Measurements from ENCODE around the gene RBM17. TPM values are rescaled to one million over a fixed set of nuclear protein-coding genes. Genes with fewer than 3 reads are reported as not detected.
"Not testable (repeated sequence)": the region's sequence is repeated elsewhere in the genome, so short reads cannot be mapped to it uniquely, and the experiment has no call there.

RBM17 gene
- polyA plus RNA-seq, 1 experiment, result 28.9 TPM

DNA sequence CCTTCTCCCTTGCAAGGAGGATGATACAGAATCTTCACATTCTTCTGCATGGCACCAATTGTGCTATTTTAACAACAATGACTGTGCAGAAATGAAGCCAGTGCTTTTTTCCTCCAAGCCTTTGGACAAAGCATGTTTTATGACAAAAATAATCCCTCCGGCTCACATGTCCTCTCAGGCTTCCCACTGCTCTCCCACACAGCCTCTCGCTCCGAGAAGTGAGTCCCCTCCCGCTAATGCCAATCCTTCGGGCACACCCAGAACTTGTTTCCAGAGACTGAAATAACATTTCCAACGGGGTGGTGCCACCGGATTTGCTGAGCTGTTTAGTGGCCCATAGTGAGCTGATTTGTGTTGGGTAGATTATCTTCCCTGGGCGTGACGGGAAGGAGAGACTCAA lies 35.8 kb downstream of the RBM17 start:
- no peaks in the 10 kb centered on the region; the same call in 1 of the 2 replicates for H3K27me3 ChIP-seq (ENCODE audit: control insufficient read depth, insufficient read depth, low read length)
- ChIA-PET CTCF (interaction anchor here (0.9 to 2.1 kb wide), 4 partner anchors 9 to 150 kb away, joined by 3 to 5 read pairs (median 3); no protein-coding TSS in a partner anchor), POLR2A (no interaction called here)
- H3K4me3 ChIP-seq (ENCODE audit: low read depth, low read length), result no peak overlapping the region
- TF ChIP-seq CTCF (IDR thresholded peaks at IDR 0.05; ENCODE audit: insufficient read depth, low read depth, low read length), result no peak
- no peak for DNase-seq (ENCODE audit: low read depth)
- no peaks in the 10 kb centered on the region for H3K36me3 ChIP-seq (ENCODE audit: control insufficient read depth, insufficient read depth, low read length)

DNA sequence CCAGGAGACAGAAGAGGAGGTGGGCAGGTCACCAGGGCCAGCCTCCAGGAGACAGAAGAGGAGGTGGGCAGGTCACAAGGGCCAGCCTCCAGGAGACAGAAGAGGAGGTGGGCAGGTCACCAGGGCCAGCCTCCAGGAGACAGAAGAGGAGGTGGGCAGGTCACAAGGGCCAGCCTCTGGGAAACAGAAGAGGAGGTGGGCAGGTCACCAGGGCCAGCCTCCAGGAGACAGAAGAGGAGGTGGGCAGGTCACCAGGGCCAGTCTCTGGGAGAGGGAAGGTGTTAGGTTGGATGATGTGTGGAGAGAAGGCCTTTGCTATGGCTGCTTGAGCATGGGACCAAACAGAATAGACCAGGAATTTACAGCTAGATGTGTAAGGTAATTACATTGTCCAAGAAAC lies 38.6 kb downstream of the RBM17 start:
- CTCF ChIA-PET; H3K27me3 ChIP-seq (ENCODE audit: control insufficient read depth, insufficient read depth, low read length); DNase-seq (ENCODE audit: low read depth); H3K36me3 ChIP-seq (ENCODE audit: control insufficient read depth, insufficient read depth, low read length); H3K4me3 ChIP-seq (ENCODE audit: low read depth, low read length); POLR2A ChIA-PET: not testable (repeated sequence)

GRCh38 chr10:6128087-6128486 lies 39.3 kb downstream of the RBM17 start:
- Histone ChIP-seq H3K4me3 (ENCODE audit: low read depth, low read length) (no peak overlapping the region), H3K36me3 (ENCODE audit: control insufficient read depth, insufficient read depth, low read length) (no peaks in the 10 kb centered on the region), H3K27me3 (ENCODE audit: control insufficient read depth, insufficient read depth, low read length) (no peaks in the 10 kb centered on the region; the same call in 1 of the 2 replicates)
- DNase-seq (ENCODE audit: low read depth), result no peak
- CTCF ChIA-PET, result interaction anchor here (1.0 to 1.4 kb wide), 3 partner anchors 9 to 24 kb away, joined by 3 to 4 read pairs (median 4); no protein-coding TSS in a partner anchor
- no peak for TF ChIP-seq CTCF (IDR thresholded peaks at IDR 0.05; ENCODE audit: insufficient read depth, low read depth, low read length)
- POLR2A ChIA-PET, result interaction anchor here (0.6 kb wide), 1 partner anchor 29 kb away, joined by 4 read pairs; no protein-coding TSS in a partner anchor

- no peaks in the 10 kb centered on the region for H3K36me3 ChIP-seq (ENCODE audit: control insufficient read depth, insufficient read depth, low read length)
- ChIA-PET POLR2A (interaction anchor here (0.6 to 0.7 kb wide), 2 partner anchors 28 to 152 kb away, joined by 4 read pairs; no protein-coding TSS in a partner anchor), CTCF (interaction anchor here (1.0 to 1.4 kb wide), 3 partner anchors 8 to 23 kb away, joined by 3 to 4 read pairs (median 4); no protein-coding TSS in a partner anchor)
- TF ChIP-seq CTCF (IDR thresholded peaks at IDR 0.05; ENCODE audit: insufficient read depth, low read depth, low read length), result no peak
- no peaks in the 10 kb centered on the region; the same call in 1 of the 2 replicates for H3K27me3 ChIP-seq (ENCODE audit: control insufficient read depth, insufficient read depth, low read length)
- DNase-seq (ENCODE audit: low read depth), result no peak
- no peak overlapping the region for H3K4me3 ChIP-seq (ENCODE audit: low read depth, low read length)
These were observed 39.9 kb downstream of the RBM17 start for GRCh38 chr10:6128591-6129251.

- CTCF ChIA-PET, result interaction anchor here (1.1 kb wide), 1 partner anchor 271 kb away, joined by 3 read pairs; no protein-coding TSS in a partner anchor
- DNase-seq (ENCODE audit: low read depth), result no peak
These were observed 42.1 kb downstream of the RBM17 start for GRCh38 chr10:6130848-6131470.

More at GRCh38 chr10:6130848-6131470, 42.1 kb downstream of the RBM17 start:
- no peak for TF ChIP-seq CTCF (IDR thresholded peaks at IDR 0.05; ENCODE audit: insufficient read depth, low read depth, low read length)
- Histone ChIP-seq H3K27me3 (ENCODE audit: control insufficient read depth, insufficient read depth, low read length) (no peaks in the 10 kb centered on the region), H3K36me3 (ENCODE audit: control insufficient read depth, insufficient read depth, low read length) (no peaks in the 10 kb centered on the region), H3K4me3 (ENCODE audit: low read depth, low read length) (no peak overlapping the region)
- POLR2A ChIA-PET, result no interaction called here

All from BJ (cell line).